Nephron (organoid): ENCODE results near the gene FPGS.
A peak's percentile ranks its signal among the peaks of the same experiment; 100 is the strongest.

Source experiments
- H3K27ac Mint-ChIP-seq, 3 experiments: 2 replicates each; pipeline ENCODE4 v1.8.0; 2020; ENCODE audit warnings: mixed read lengths in 3 of 3, mild to moderate bottlenecking in 2 of 3, moderate library complexity in 1 of 3
- H3K27me3 Mint-ChIP-seq: 2 replicates; pipeline ENCODE4 v1.8.0; 2021; ENCODE audit warnings: low read depth, mild to moderate bottlenecking, moderate library complexity, mixed read lengths
- H3K36me3 Mint-ChIP-seq: 2 replicates; pipeline ENCODE4 v1.8.0; 2020; ENCODE audit warnings: low read depth, mixed read lengths
- H3K4me1 Mint-ChIP-seq: 2 replicates; pipeline ENCODE4 v1.8.0; 2020; ENCODE audit warnings: mixed read lengths
- H3K4me3 Mint-ChIP-seq, 3 experiments: 2 replicates each; pipeline ENCODE4 v1.8.0; 2020; ENCODE audit warnings: mild to moderate bottlenecking in 3 of 3, mixed read lengths in 3 of 3, moderate library complexity in 2 of 3
- H3K9me3 Mint-ChIP-seq: 2 replicates; pipeline ENCODE4 v1.8.0; 2020; ENCODE audit warnings: mixed read lengths
- TF ChIP-seq, protein P1 (sequence below), 3 experiments: fragments of 200-600 bp; sonication (generic); IDR thresholded peaks; one replicate each; pipeline ENCODE4 v1.5.0; 2021; ENCODE audit warnings: antibody characterized with exemption in 3 of 3; ENCODE audit not compliant: unreplicated experiment in 3 of 3

Gene FPGS

DNA sequence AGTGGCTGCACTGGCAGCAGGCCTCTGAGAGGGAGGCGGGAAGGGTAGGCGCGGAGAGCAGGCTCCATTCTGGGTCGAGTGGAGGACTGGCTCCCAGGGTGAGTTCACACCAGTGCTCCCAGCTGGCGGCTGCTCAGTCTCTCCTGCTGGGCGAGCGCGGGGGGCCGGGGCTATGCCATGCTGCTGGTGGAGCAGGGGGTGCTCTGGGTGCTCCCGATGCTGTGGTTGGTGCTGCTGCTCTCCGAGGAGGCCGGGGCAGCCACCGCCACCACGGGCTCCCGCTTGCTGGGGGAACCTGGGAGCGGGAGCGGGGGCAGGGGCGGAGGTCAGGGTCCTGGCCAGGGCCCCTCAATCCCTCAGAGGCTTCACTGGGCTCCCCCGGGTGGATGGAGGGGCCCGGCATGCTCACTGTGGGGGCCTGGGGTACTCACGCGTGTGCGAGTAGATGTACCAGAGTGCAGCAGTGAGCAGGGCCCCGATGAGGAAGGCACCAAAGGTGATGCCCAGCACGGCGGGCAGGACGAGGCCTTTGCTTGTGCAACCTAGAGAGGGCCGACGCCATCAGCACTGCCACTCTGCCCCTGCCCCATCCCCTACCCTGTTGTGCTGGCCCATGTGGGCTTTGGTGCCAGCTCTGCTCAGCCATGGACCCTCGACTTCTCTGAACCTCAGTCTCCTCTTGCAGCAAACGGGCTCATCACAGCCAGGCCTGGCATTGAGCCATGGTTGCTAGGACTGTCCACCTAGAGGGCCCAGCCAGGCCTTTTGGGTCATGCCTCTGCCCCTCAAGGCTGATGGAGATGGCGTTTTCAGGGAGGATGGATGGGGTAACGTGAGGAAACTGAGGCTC lies 13.1 kb downstream of the FPGS start:
- no peak overlapping the region for H3K27ac Mint-ChIP-seq
- peaks cover 8% of the 10 kb centered on the region for H3K36me3 Mint-ChIP-seq
- TF ChIP-seq, protein P1, sequence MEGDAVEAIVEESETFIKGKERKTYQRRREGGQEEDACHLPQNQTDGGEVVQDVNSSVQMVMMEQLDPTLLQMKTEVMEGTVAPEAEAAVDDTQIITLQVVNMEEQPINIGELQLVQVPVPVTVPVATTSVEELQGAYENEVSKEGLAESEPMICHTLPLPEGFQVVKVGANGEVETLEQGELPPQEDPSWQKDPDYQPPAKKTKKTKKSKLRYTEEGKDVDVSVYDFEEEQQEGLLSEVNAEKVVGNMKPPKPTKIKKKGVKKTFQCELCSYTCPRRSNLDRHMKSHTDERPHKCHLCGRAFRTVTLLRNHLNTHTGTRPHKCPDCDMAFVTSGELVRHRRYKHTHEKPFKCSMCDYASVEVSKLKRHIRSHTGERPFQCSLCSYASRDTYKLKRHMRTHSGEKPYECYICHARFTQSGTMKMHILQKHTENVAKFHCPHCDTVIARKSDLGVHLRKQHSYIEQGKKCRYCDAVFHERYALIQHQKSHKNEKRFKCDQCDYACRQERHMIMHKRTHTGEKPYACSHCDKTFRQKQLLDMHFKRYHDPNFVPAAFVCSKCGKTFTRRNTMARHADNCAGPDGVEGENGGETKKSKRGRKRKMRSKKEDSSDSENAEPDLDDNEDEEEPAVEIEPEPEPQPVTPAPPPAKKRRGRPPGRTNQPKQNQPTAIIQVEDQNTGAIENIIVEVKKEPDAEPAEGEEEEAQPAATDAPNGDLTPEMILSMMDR (IDR thresholded peaks at IDR 0.05; ENCODE audit: unreplicated experiment in 3 of 3) = no peak
- no peak overlapping the region for H3K4me3 Mint-ChIP-seq
- no peaks in the 10 kb centered on the region for H3K9me3 Mint-ChIP-seq
- peaks cover 18% of the 10 kb centered on the region for H3K4me1 Mint-ChIP-seq
- H3K27me3 Mint-ChIP-seq = no peaks in the 10 kb centered on the region

DNA sequence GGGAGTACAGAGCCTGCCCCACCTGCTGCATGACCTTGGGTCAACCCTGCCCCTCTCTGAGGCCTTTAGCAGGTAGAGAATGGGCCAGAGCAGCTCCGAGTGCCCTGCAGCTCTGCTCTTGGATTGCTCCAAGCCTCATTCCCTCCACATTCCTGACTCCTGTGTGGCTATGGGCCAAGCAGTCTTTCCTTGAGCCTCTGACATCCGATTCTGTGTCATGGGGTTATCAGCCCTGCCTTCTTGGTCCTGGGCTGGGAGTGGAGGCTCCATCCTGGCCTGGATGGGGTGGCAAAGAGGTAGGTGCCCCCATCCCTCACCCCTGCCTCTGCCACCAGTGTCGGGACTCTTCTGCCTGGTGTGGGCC lies 13.7 kb downstream of the FPGS start:
- H3K36me3 Mint-ChIP-seq = peaks cover 8% of the 10 kb centered on the region
- TF ChIP-seq, protein P1 (IDR thresholded peaks at IDR 0.05; ENCODE audit: unreplicated experiment in 3 of 3) = no peak
- no peak overlapping the region for H3K4me3 Mint-ChIP-seq
- H3K9me3 Mint-ChIP-seq = no peaks in the 10 kb centered on the region
- H3K27me3 Mint-ChIP-seq = no peaks in the 10 kb centered on the region
- no peak overlapping the region for H3K27ac Mint-ChIP-seq
- peaks cover 18% of the 10 kb centered on the region for H3K4me1 Mint-ChIP-seq

DNA sequence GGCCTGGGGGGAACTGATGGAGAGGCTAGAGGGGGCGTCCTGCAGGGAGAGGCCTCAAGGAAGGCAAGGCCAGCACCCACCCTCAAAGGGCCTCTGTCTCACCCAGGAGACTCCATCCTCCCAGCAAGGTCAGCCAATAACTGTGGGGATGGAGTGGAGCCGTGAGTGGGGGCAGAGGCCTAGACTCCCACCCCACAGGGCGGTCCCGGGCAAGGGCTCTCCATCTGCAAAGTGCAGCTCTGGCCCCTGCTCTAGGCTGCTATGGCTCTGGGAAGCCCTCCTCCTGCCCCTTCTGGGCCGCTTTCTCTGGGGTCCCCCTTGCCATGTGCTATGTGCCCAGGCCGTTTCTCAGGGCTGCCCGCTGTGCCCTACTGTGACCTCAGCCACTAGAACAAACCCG lies 14.0 kb downstream of the FPGS start:
- TF ChIP-seq, protein P1 (IDR thresholded peaks at IDR 0.05; ENCODE audit: unreplicated experiment in 3 of 3) = no peak

DNA sequence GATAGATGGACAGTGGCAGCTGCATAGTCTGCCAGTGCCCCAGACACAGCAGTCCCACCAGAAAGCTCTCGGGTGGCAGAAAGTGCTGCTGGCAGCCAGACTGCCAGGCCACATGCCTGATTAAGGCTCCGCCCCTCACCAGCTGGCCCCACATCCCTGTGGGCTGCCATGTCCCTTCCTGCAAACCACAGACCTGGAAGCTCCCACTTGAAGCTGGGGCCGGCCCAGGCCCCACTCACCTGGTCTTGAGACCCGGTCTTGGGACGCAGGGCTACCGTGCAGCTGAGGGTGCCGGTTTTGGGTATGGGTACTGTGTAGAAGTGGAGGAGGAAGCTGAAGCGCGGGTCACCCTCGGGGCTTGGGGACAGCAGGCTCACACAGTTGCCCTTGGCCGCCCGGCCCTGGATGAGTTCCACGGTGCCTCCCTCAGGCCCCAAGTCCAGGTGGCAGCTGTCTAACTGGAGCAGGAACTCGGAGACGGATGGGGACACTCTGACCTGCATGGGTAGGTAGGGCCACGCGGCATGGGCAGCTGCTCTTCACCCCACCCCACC lies 15.3 kb downstream of the FPGS start:
- Mint-ChIP-seq H3K27ac (peak overlapping the region; percentile 76 to 92 (median 79)), H3K27me3 (no peaks in the 10 kb centered on the region), H3K4me1 (peaks cover 23% of the 10 kb centered on the region), H3K36me3 (peaks cover 4% of the 10 kb centered on the region), H3K9me3 (no peaks in the 10 kb centered on the region), H3K4me3 (no peak overlapping the region)
- TF ChIP-seq, protein P1 (IDR thresholded peaks at IDR 0.05; ENCODE audit: unreplicated experiment in 3 of 3) = no peak

More for the DNA sequence above, 14.0 kb downstream of the FPGS start:
- H3K36me3 Mint-ChIP-seq = peaks cover 8% of the 10 kb centered on the region
- no peak overlapping the region for H3K4me3 Mint-ChIP-seq
- peak overlapping the region; percentile 76 to 92 (median 79) for H3K27ac Mint-ChIP-seq
- peaks cover 18% of the 10 kb centered on the region for H3K4me1 Mint-ChIP-seq
- no peaks in the 10 kb centered on the region for H3K9me3 Mint-ChIP-seq
- H3K27me3 Mint-ChIP-seq = no peaks in the 10 kb centered on the region

DNA sequence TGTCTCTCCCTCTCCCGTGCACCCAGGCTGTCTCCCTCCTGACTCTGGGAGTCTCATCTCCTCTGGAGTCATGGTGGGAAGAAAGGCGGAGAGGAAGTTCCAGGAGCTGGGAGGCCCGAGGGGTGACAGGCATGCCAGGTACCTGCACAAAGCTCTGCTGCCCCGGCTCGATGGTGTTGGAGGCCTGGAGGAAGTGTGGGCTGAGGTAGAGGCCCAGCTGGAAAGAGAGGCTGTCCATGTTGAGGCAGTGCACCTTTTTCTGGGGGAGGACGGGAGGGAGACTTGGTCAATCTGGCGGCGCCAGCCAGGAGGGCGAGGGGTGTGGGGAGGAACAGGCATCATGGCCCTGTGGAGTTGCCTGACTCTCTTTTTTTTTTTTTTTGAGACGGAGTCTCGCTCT lies 15.9 kb downstream of the FPGS start:
- Mint-ChIP-seq H3K4me3 (no peak overlapping the region), H3K27me3 (no peaks in the 10 kb centered on the region), H3K36me3 (peaks cover 4% of the 10 kb centered on the region), H3K4me1 (peaks cover 23% of the 10 kb centered on the region), H3K27ac (peak overlapping the region in 1 of 3 experiments; percentile 92), H3K9me3 (no peaks in the 10 kb centered on the region)
- TF ChIP-seq, protein P1 (IDR thresholded peaks at IDR 0.05; ENCODE audit: unreplicated experiment in 3 of 3) = no peak
